GM12891 (cell line): Measurements from ENCODE around the gene ANXA2.

ENCODE experiments used
- DNase-seq: peaks from one replicate; pipeline ENCODE4 v3.0.0; 2011; ENCODE audit warnings: low spot score; ENCODE audit not compliant: insufficient read length
- FAIRE-seq: peaks from 2 replicates; lab custom pipeline; 2011; peaks lifted over from hg19 to GRCh38; lab: Jason Lieb, UNC
- PAX5 ChIP-seq: IDR thresholded peaks from 2 replicates; pipeline ENCODE4 v1.6.1; 2011; ENCODE audit warnings: low read length, moderate library complexity, mild to moderate bottlenecking; ENCODE audit not compliant: insufficient read depth, severe bottlenecking
- POLR2A ChIP-seq: IDR thresholded peaks from 2 replicates; pipeline ENCODE4 v1.6.1; 2011; ENCODE audit warnings: low read depth, low read length, control low read depth
- POLR2AphosphoS5 ChIP-seq: IDR thresholded peaks from 2 replicates; pipeline ENCODE4 v1.6.1; 2011; ENCODE audit warnings: low read depth, low read length, control low read depth
- POU2F2 ChIP-seq: IDR thresholded peaks from 2 replicates; pipeline ENCODE4 v1.6.1; 2011; ENCODE audit warnings: low read depth, mild to moderate bottlenecking, control low read depth, low read length, moderate library complexity
- SPI1 ChIP-seq: IDR thresholded peaks from 2 replicates; pipeline ENCODE4 v1.6.1; 2011; ENCODE audit warnings: low read depth, low read length, control low read depth
- TAF1 ChIP-seq: IDR thresholded peaks from 2 replicates; pipeline ENCODE4 v1.6.1; 2011; ENCODE audit warnings: low read depth, low read length, control low read depth

ANXA2 gene

GRCh38 chr15:60390231-60390630 is 7.6 kb downstream of the ANXA2 start:
- FAIRE-seq (no peak), DNase-seq (no peak)
- TF ChIP-seq POLR2A (no peak), TAF1 (no peak), POU2F2 (no peak)

DNA sequence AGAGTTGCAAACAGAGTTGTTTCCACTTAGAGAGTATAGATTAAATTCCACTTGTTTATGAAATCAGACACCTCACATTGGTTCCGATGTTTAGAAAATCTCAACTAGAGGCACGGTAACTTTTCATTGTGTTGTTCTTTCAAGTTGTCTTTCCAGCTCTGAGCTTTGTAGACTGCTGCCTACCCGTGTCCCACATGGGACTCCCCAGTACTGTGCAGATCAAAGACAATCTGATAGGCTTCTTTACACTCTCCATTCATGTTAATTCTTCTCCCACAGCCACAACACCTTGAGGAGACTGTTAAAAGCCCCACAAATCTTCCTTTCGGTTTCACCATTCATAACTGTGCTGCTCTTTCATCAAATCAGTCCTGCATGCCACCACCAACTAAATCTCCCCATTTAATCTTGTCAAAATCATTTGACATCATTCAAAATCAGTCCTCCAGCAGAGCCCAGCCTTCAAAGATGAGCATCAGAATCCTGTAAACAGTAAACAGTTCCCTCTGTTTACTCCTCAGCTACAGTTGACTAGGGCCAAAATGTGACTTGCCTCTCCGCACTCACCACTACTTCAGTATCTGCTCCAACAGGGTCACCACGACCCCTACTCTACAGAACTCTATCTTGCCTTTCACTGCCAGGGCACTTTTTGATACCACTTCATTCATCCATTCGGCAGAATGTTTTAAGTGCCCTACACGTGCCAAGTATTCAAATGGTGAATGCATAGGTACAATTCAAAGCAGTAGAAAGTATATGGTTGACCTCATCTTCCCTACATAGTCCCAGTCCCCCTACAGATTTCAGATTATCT is 8.3 kb downstream of the ANXA2 start:
- TF ChIP-seq POU2F2 (no peak), POLR2AphosphoS5 (no peak), TAF1 (no peak), SPI1 (no peak), POLR2A (no peak)
- DNase-seq, result no peak
- FAIRE-seq, result no peak

DNA sequence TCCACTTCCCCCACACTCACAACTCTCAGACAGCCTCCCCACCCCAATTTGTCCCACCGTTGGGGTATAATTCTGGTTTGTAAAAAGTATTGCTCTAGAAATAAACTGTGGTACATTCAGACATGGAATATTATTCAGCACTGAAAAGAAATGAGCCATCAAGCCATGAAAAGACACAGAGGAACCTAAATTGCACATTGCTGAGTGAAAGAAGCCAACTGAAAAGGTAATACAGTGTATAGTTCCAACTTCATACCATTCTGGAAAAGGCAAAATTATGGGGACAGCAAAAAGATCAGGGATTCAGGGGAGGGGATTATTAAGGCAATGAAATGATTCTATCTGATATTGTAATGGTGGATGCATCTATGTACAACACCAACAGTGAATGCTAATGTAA is 10.5 kb downstream of the ANXA2 start:
- TF ChIP-seq SPI1 (no peak), PAX5 (no peak)
- FAIRE-seq, result peak; percentile 35

GRCh38 chr15:60386615-60387014 is 11.2 kb downstream of the ANXA2 start:
- no peak for DNase-seq
- TF ChIP-seq POU2F2, result no peak
- no peak for TF ChIP-seq PAX5
- TF ChIP-seq POLR2A, result no peak
- no peak for TF ChIP-seq SPI1
- no peak for TF ChIP-seq TAF1
- no peak for TF ChIP-seq POLR2AphosphoS5
- no peak for FAIRE-seq

More for the DNA sequence above, 10.5 kb downstream of the ANXA2 start:
- no peak for DNase-seq

DNA sequence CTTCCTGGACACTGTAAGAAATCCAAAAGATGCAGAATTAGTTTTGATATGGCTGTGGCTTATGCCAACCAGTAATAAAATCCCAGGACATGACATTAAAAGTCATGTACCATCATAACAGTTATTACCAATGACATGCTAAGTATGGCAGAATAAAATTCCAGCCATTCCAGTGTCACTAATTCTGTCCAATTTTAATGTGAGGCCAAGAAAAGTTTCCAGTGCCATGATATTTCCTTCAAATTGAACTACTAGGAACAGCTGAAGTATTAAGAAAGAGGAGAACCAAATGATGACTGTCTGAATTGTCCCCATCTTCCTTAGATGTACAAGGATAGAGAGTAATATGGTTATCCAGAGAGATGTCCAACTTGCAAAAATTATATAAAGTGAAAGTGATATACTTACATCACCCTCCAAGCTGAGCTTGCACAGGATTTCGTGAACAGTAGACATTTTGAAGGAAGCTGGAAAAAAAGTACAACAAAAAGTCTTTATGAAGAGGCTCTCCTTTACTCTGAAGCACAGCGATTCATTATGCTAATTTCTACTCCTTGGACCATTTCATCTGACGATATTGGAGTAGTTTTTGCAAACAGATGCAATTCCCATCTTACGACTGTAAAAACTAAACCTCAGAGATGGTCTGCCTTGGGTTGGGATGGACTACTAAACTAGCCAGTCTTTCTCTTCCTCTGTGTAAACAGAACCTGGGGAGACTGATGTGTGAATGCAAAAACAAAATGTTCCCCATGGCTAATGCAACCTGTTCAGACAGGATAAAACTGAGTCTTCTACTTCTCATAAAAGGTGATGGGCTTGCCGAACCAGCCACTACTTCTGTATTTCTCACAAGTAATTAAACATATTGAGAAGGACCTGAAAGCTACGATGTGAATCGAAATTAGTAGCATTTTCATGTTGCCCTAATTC is 11.9 kb downstream of the ANXA2 start:
- no peak for TF ChIP-seq POU2F2
- TF ChIP-seq POLR2AphosphoS5, result no peak
- TF ChIP-seq TAF1, result no peak
- no peak for TF ChIP-seq PAX5
- TF ChIP-seq POLR2A, result no peak
- no peak for TF ChIP-seq SPI1
- DNase-seq, result no peak
- no peak for FAIRE-seq

GRCh38 chr15:60384526-60385126 is 13.2 kb downstream of the ANXA2 start:
- DNase-seq (no peak), FAIRE-seq (no peak)
- no peak for TF ChIP-seq POLR2A
- no peak for TF ChIP-seq PAX5
- no peak for TF ChIP-seq POLR2AphosphoS5
- TF ChIP-seq POU2F2, result no peak
- TF ChIP-seq TAF1, result no peak
- no peak for TF ChIP-seq SPI1

- FAIRE-seq (no peak), DNase-seq (no peak)
- no peak for TF ChIP-seq TAF1
- TF ChIP-seq SPI1, result no peak
- no peak for TF ChIP-seq PAX5
- TF ChIP-seq POU2F2, result no peak
- no peak for TF ChIP-seq POLR2A
- no peak for TF ChIP-seq POLR2AphosphoS5
Observed at GRCh38 chr15:60384053-60384452, 13.7 kb downstream of the ANXA2 start.

- DNase-seq (no peak), FAIRE-seq (no peak)
- TF ChIP-seq PAX5 (no peak), POLR2AphosphoS5 (no peak), POU2F2 (no peak), TAF1 (no peak)
Observed at GRCh38 chr15:60382773-60383674, 14.8 kb downstream of the ANXA2 start.
